Ishikawa (cell line): Measurements from ENCODE around the gene CFAP73.

ENCODE experiments used
- CEBPB ChIP-seq: IDR thresholded peaks from 2 replicates; pipeline ENCODE4 v1.6.1; 2012
- CREB1 ChIP-seq: IDR thresholded peaks from 2 replicates; pipeline ENCODE4 v1.6.1; 2012; ENCODE audit warnings: low read depth
- EGR1 ChIP-seq: IDR thresholded peaks from 2 replicates; pipeline ENCODE4 v1.6.1; 2012
- EP300 ChIP-seq: IDR thresholded peaks from 2 replicates; pipeline ENCODE4 v1.6.1; 2012; ENCODE audit warnings: borderline replicate concordance
- FOXM1 ChIP-seq: IDR thresholded peaks from 2 replicates; pipeline ENCODE4 v1.6.1; 2012; ENCODE audit warnings: low read depth, borderline replicate concordance
- MAX ChIP-seq: IDR thresholded peaks from 2 replicates; pipeline ENCODE4 v1.6.1; 2012
- RAD21 ChIP-seq: IDR thresholded peaks from 2 replicates; pipeline ENCODE4 v1.6.1; 2012; ENCODE audit warnings: low read depth
- REST ChIP-seq: IDR thresholded peaks from 2 replicates; pipeline ENCODE4 v1.6.1; 2012; ENCODE audit warnings: low read depth, mild to moderate bottlenecking
- TAF1 ChIP-seq: IDR thresholded peaks from 2 replicates; pipeline ENCODE4 v1.6.1; 2012; ENCODE audit warnings: low read depth, mild to moderate bottlenecking
- TCF12 ChIP-seq: IDR thresholded peaks from 2 replicates; pipeline ENCODE4 v1.6.1; 2012; ENCODE audit warnings: low read depth
- TEAD4 ChIP-seq: IDR thresholded peaks from 2 replicates; pipeline ENCODE4 v1.6.1; 2012
- YY1 ChIP-seq: IDR thresholded peaks from 2 replicates; pipeline ENCODE4 v1.6.1; 2012; ENCODE audit warnings: low read depth
- ZBTB7A ChIP-seq: IDR thresholded peaks from 2 replicates; pipeline ENCODE4 v1.6.1; 2012; ENCODE audit warnings: low read depth

- TF ChIP-seq TAF1: no peak
- no peak for TF ChIP-seq REST
- no peak for TF ChIP-seq FOXM1
- TF ChIP-seq CEBPB: no peak
- TF ChIP-seq RAD21: no peak
- no peak for TF ChIP-seq CREB1
- no peak for TF ChIP-seq YY1
- no peak for TF ChIP-seq EP300
- TF ChIP-seq EGR1: no peak
- 0 out of 2 replicates have a peak, but pooled peaks have one; percentile 21 for TF ChIP-seq TCF12
- no peak for TF ChIP-seq TEAD4
- TF ChIP-seq MAX: no peak
- no peak; the same call in 1 of the 2 replicates for TF ChIP-seq ZBTB7A
Observed at GRCh38 chr12:113133666-113134065, 15.9 kb upstream of the CFAP73 start.
